GM12801 (cell line): ENCODE measurements around the gene SPAG16.

ENCODE experiments used
- CTCF ChIP-seq: IDR thresholded peaks from one replicate; pipeline ENCODE4 v1.5.1; 2011; ENCODE audit warnings: control low read depth; ENCODE audit not compliant: insufficient read length; ENCODE audit errors: extremely low read depth

SPAG16 gene

GRCh38 chr2:214127170-214127569 is 842.9 kb downstream of the SPAG16 start:
- no peak for TF ChIP-seq CTCF

- no peak for TF ChIP-seq CTCF
Observed at GRCh38 chr2:214127571-214127970, 843.3 kb downstream of the SPAG16 start.

- TF ChIP-seq CTCF, result no peak
Observed at GRCh38 chr2:214128040-214128439, 843.8 kb downstream of the SPAG16 start.

GRCh38 chr2:214130114-214130513 is 845.9 kb downstream of the SPAG16 start:
- no peak for TF ChIP-seq CTCF

- no peak for TF ChIP-seq CTCF
Observed at GRCh38 chr2:214135966-214136365, 851.7 kb downstream of the SPAG16 start.

- TF ChIP-seq CTCF, result no peak
Observed at GRCh38 chr2:214138779-214139178, 854.5 kb downstream of the SPAG16 start.

GRCh38 chr2:214139630-214140284 is 855.5 kb downstream of the SPAG16 start:
- no peak for TF ChIP-seq CTCF
